Upper lobe of left lung (tissue), 6 donors: ENCODE results near the gene KIDINS220. TPM values are rescaled to one million over a fixed set of nuclear protein-coding genes. Genes with fewer than 3 reads are reported as not detected.

Experiments used
- ATAC-seq, 2 donors: fragments of 200-7000 bp; cut with Tn5 transposase; one replicate each; pipeline ENCODE4 v1.9.1; 2022; ENCODE audit warnings: mild to moderate bottlenecking in 2 of 2, moderate library complexity in 2 of 2; ENCODE audit not compliant: low FRiP score in 2 of 2
- DNase-seq, 2 donors: peaks; one replicate each; pipeline ENCODE4 v3.0.0-alpha.2; 2019 to 2020
- H3K27ac ChIP-seq, 4 donors: fragments of 200-600 bp; sonication (generic); one replicate each; pipeline ENCODE4 v1.5.1; 2016 to 2019
- H3K27me3 ChIP-seq, 4 donors: fragments of 200-600 bp; sonication (generic); one replicate each; pipeline ENCODE4 v1.5.1; 2017 to 2019
- H3K36me3 ChIP-seq, 4 donors: fragments of 200-600 bp; sonication (generic); one replicate each; pipeline ENCODE4 v1.5.1; 2016 to 2019
- H3K4me1 ChIP-seq, 4 donors: fragments of 200-600 bp; sonication (generic); one replicate each; pipeline ENCODE4 v1.5.1; 2018 to 2019
- H3K4me3 ChIP-seq, 4 donors: fragments of 200-600 bp; sonication (generic); one replicate each; pipeline ENCODE4 v1.5.1; 2017 to 2019; ENCODE audit warnings: mild to moderate bottlenecking in 2 of 4, moderate library complexity in 1 of 4
- H3K9me3 ChIP-seq, 4 donors: fragments of 200-600 bp; sonication (generic); one replicate each; pipeline ENCODE4 v1.5.1; 2018 to 2019
- EP300 ChIP-seq, 4 donors: sonication (generic); formaldehyde crosslinking; IDR thresholded peaks; one replicate each; pipeline ENCODE4 v1.5.1; 2017; ENCODE audit warnings: antibody characterized with exemption in 4 of 4, control low read depth in 2 of 4
- POLR2A ChIP-seq, 4 donors: fragments of 450-650 bp; IDR thresholded peaks; one replicate each; pipeline ENCODE4 v1.5.1; 2016 to 2017; ENCODE audit warnings: antibody characterized with exemption in 4 of 4, mild to moderate bottlenecking in 2 of 4
- POLR2AphosphoS5 ChIP-seq, 2 donors: sonication (generic); formaldehyde crosslinking; IDR thresholded peaks; one replicate each; pipeline ENCODE4 v1.5.1; 2017; ENCODE audit warnings: antibody characterized with exemption in 2 of 2
- WGBS, 2 donors: methylation state at CpG; one replicate each; pipeline ENCODE4 v1.1.5; 2017 to 2018; 5-methylcytosine and 5-hydroxymethylcytosine counted together
- total RNA-seq, 6 donors: library from RNA; depleted of rRNA in 4 of 6; stranded (reverse); fragments of >200 nt in 4 of 6; gene quantifications; one replicate each; pipeline versions ENCODE4 v1.1.0 to v1.2.1, GENCODE V29; 2016 to 2021
- TF ChIP-seq, protein P1 (sequence below), 6 experiments: fragments of 450-650 bp in 4 of 6; fragments of 200-600 bp in 2 of 6; sonication (generic) in 2 of 6; IDR thresholded peaks; one replicate each; pipeline ENCODE4 v1.5.1; 2016 to 2019; ENCODE audit warnings: antibody characterized with exemption in 6 of 6
- donor health status: DM: no; HTN: no; CAD: no; lungs with moderate emphysema.
- donor health status: DM: no; HTN: yes; CAD: no; lungs with severe emphysema.

The KIDINS220 gene
- total RNA-seq, 6 donors from 2014 or later: 58.2 to 136 (median 69.9) TPM

DNA sequence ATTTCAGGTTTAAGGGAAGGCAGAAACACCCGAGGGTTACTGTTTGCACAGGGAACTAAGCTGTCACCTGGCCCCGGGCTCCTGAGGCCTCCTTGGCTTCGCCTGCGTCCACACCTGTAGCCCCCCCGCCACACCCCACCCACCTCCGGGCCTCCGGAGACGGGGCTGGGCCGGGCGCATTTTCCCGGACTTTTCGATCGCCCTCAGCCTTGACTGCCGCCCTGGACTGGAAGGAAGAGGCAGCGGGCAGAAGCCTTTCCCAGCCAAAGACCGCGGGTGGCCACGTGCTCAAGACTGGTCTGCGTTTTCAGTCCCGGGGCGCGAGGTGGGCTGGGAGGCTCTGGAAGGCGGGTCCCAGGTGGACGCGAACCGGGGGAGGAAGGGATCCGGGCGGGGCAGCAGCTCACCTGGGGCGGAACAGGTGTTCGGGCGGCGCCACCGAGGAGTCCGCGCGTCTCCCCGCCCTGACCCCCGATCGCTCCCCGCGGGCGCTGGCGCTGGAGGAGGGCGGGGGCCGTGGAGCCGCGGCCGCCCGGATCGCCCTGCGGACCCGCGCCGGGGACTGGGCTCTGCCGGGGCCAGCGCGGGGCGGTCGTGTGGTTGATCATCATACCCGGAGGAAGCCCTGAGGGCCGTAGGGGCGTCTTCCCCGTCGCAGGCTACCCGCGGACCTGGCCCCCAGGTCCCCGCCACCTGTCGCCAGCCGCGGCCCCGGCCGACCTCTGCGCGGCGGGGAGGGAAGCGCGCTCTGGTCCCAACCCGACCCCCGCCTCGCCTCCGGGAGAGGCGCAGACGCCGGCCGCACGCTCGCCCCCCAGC, 152.3 kb downstream of the KIDINS220 start:
- no peaks in the 10 kb centered on the region for H3K36me3 ChIP-seq
- peak; percentile 61 to 91 for DNase-seq
- peak overlapping the region; percentile 37 to 75 (median 66) for H3K4me3 ChIP-seq
- H3K27ac ChIP-seq: peak overlapping the region; percentile 83 to 98 (median 88)
- peaks cover 12 to 31% (median 21%) of the 10 kb centered on the region in 4 donors for H3K4me1 ChIP-seq
- peak; percentile 28 to 44 for TF ChIP-seq POLR2AphosphoS5 (IDR thresholded peaks at IDR 0.05)
- TF ChIP-seq, protein P1, sequence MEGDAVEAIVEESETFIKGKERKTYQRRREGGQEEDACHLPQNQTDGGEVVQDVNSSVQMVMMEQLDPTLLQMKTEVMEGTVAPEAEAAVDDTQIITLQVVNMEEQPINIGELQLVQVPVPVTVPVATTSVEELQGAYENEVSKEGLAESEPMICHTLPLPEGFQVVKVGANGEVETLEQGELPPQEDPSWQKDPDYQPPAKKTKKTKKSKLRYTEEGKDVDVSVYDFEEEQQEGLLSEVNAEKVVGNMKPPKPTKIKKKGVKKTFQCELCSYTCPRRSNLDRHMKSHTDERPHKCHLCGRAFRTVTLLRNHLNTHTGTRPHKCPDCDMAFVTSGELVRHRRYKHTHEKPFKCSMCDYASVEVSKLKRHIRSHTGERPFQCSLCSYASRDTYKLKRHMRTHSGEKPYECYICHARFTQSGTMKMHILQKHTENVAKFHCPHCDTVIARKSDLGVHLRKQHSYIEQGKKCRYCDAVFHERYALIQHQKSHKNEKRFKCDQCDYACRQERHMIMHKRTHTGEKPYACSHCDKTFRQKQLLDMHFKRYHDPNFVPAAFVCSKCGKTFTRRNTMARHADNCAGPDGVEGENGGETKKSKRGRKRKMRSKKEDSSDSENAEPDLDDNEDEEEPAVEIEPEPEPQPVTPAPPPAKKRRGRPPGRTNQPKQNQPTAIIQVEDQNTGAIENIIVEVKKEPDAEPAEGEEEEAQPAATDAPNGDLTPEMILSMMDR (IDR thresholded peaks at IDR 0.05): no peak
- TF ChIP-seq POLR2A (IDR thresholded peaks at IDR 0.05): peak in 2 of 4 donors; percentile 33 to 41
- 1% methylated on average over 26 to 42 of the region's 87 CpGs for WGBS, 2 donors
- peak in 1 of 2 donors; percentile 24 for ATAC-seq
- H3K27me3 ChIP-seq: no peaks in the 10 kb centered on the region
- no peaks in the 10 kb centered on the region for H3K9me3 ChIP-seq

DNA sequence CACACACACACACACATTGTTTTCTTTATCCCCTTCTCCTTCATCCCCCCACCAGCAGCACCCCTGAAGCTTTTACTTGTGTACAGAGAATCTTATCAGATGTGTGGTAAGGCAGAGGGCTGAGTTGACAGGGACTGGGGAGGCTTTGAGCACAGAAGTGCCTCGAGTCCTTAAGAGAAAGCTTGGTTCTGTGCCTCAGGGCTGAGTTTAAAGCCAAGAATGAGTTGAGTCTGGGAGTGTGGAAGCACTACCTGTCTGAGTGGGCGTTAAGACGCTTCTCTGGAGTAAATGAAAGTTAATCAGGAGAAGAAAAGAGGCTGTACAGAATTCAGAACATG, 152.9 kb downstream of the KIDINS220 start:
- peak overlapping the region; percentile 83 to 98 (median 88) for H3K27ac ChIP-seq
- H3K27me3 ChIP-seq: no peaks in the 10 kb centered on the region
- H3K9me3 ChIP-seq: no peaks in the 10 kb centered on the region
- ATAC-seq (no peak), DNase-seq (no peak)
- peak overlapping the region in 3 of 4 donors; percentile 64 to 75 (median 67) for H3K4me3 ChIP-seq
- H3K36me3 ChIP-seq: no peaks in the 10 kb centered on the region
- TF ChIP-seq POLR2A (IDR thresholded peaks at IDR 0.05) (no peak), EP300 (IDR thresholded peaks at IDR 0.05) (no peak), POLR2AphosphoS5 (IDR thresholded peaks at IDR 0.05) (no peak)
- TF ChIP-seq, protein P1 (IDR thresholded peaks at IDR 0.05): no peak
- WGBS, 2 donors: 5 to 25% methylated on average over 3 of the region's 3 CpGs
- H3K4me1 ChIP-seq: peaks cover 13 to 37% (median 25%) of the 10 kb centered on the region in 4 donors

DNA sequence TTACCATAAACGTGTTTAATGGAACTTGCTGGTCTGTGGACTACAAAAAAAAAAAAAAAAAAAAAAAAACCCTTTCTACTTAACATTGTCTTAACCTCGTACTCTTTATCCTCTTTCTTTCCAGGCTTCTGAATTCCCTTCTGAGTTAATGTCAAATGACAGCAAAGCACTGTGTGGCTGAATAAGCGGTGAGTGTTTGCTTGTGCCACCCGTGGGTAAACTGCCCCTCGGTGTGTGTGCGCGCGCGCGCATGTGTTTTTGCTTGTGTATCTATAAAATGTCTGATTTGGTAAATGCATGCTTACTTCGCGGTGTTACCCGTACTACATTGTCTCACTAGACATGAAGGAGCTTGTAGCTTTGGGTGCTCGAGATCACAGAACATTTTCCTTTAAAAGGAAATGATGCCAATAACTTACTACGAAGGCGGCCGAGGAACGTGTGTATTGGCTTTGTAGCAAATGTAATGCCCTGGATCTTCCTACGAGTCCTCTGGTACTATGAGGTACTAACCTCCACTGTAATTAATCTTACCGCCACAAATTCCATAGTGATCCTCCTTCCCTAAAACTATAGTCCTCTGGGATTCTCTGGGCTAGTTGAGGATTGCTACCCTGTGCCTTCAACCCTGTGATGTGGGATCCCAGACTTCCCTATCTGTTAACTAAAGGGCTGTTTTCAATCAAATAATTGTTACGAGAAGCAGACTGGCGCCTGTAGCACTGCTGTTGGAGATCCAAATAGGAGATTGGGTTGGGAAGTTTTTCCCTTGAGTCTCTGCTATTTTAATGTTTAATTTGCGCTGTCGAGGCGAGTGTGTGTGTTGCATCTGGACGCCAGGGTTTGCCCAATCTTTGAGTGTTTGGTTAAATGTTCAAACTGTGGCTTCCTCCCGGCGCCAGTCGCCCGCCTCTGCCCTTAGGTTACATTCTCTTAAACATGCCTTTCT, 154.4 kb downstream of the KIDINS220 start:
- whole genome bisulfite sequencing, 2 donors: 0 to 3% methylated on average over 30 of the region's 30 CpGs
- Histone ChIP-seq H3K4me3 (peak overlapping the region; percentile 64 to 84 (median 71)), H3K27ac (peak overlapping the region; percentile 77 to 98 (median 86)), H3K27me3 (no peaks in the 10 kb centered on the region), H3K36me3 (no peaks in the 10 kb centered on the region), H3K4me1 (peaks cover 14 to 47% (median 29%) of the 10 kb centered on the region in 4 donors), H3K9me3 (no peaks in the 10 kb centered on the region)
- peak in 2 of 4 donors; percentile 8 to 36 for TF ChIP-seq POLR2A (IDR thresholded peaks at IDR 0.05)
- no peak for TF ChIP-seq EP300 (IDR thresholded peaks at IDR 0.05)
- peak; percentile 13 to 52 for TF ChIP-seq POLR2AphosphoS5 (IDR thresholded peaks at IDR 0.05)
- TF ChIP-seq, protein P1 (IDR thresholded peaks at IDR 0.05): no peak
- ATAC-seq (no peak), DNase-seq (peak; percentile 71 to 86)

DNA sequence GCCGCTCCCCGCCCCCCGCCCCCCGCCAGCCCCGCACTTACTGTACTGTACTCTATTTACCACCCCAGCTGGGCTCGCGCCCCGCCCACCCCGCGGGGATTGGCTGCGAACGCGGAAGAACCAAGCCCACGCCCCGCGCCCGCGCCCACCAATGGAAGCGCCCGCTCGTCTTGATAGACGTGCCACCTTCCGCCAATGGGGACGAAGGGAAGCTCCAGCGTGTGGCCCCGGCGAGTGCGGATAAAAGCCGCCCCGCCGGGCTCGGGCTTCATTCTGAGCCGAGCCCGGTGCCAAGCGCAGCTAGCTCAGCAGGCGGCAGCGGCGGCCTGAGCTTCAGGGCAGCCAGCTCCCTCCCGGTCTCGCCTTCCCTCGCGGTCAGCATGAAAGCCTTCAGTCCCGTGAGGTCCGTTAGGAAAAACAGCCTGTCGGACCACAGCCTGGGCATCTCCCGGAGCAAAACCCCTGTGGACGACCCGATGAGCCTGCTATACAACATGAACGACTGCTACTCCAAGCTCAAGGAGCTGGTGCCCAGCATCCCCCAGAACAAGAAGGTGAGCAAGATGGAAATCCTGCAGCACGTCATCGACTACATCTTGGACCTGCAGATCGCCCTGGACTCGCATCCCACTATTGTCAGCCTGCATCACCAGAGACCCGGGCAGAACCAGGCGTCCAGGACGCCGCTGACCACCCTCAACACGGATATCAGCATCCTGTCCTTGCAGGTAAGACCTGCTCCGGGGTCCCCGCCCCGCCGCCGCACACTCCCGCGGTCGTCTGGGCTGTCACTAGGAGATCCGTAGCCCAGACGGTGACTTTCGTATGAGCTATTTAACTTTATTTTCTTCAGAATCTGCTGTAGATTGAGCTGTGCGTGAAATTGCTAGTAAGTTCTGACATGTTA, 155.4 kb downstream of the KIDINS220 start, which contains the start of gene ID2:
TSS of gene ID2 (plus strand) at position 271 of the 907 bp plus-strand sequence. CDS start at position 381, 110 bp downstream.
- H3K27me3 ChIP-seq: no peaks in the 10 kb centered on the region
- peak within 1 kb of the TSS; percentile 97 to 99 (median 98) for H3K27ac ChIP-seq
- peak within 1 kb of the TSS; percentile 64 to 84 (median 71) for H3K4me3 ChIP-seq
- WGBS, 2 donors: 0 to 1% methylated on average over 24 to 28 of the region's 70 CpGs
- TF ChIP-seq, protein P1 (IDR thresholded peaks at IDR 0.05): peak in 3 of 6 experiments; percentile 19 to 23 (median 22)
- TF ChIP-seq EP300 (IDR thresholded peaks at IDR 0.05) (peak in 1 of 4 donors; percentile 83), POLR2A (IDR thresholded peaks at IDR 0.05) (peak; percentile 93 to 100 (median 98)), POLR2AphosphoS5 (IDR thresholded peaks at IDR 0.05) (peak; percentile 100)
- no peaks in the 10 kb centered on the region for H3K9me3 ChIP-seq
- no peaks in the 10 kb centered on the region for H3K36me3 ChIP-seq
- peak; percentile 85 to 93 for ATAC-seq
- H3K4me1 ChIP-seq: peaks cover 22 to 57% (median 38%) of the 10 kb centered on the region in 4 donors
- peak; percentile 99 to 100 for DNase-seq
